Left lobe of liver (tissue), 2 donors: ENCODE measurements around the gene FAM199X. TPM values are rescaled to one million over a fixed set of nuclear protein-coding genes. Genes with fewer than 3 reads are reported as not detected.
"Not testable (repeated sequence)": the region's sequence is repeated elsewhere in the genome, so short reads cannot be mapped to it uniquely, and the experiment has no call there.

Experiments used
- ATAC-seq: fragments of 200-7000 bp; cut with Tn5 transposase; one replicate; pipeline ENCODE4 v1.9.1; 2020; ENCODE audit warnings: mild to moderate bottlenecking, moderate library complexity
- DNase-seq: peaks from one replicate; pipeline ENCODE4 v3.0.0-alpha.2; 2020; ENCODE audit warnings: low spot score
- total RNA-seq: library from RNA; stranded (reverse); gene quantifications from one replicate; pipeline ENCODE4 v1.2.1, GENCODE V29; 2021
- donor health status: DM: no; HTN: no; CAD: no; lungs with moderate emphysema.
- donor health status: DM: no; HTN: yes; CAD: no.

Gene FAM199X
- total RNA-seq, 1 donor from 2014 or later = 5.9 TPM

DNA sequence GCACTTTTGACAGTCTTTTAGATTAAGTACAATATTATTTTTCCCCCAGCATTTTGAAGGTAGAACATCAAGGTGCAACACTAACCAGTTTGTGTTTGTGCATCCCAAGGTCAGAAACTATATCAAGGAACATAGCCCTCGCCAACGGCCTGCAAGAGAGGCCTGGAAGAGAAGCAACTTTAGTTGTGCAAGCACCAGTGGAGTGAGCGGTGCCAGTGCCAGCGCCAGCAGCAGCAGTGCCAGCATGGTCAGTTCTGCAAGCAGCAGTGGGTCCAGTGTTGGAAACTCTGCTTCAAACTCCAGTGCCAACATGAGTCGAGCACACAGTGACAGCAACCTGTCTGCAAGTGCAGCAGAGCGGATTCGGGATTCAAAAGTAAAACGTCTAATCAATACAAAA lies 21.7 kb downstream of the FAM199X start:
- ATAC-seq = peak; percentile 94
- DNase-seq = peak; percentile 66

DNA sequence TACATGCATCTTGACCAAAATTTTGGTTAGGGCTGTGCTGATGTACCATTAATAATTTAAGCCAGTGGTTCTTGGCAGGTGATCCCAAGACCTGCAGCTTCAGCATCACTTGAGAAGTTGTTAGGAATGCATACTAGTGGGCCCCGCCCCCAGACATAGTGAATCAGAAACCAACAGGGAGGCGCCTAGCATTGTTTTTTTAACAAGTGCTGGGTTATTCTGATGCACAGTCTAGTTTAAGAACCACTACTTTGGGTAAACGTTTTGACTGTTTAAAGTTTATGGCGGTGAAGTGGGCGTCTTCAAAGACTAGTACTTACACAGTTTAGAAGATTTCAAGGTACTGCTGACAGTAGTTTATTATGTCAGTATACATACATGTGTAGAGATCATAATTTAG lies 23.6 kb downstream of the FAM199X start:
- no peak for ATAC-seq
- no peak for DNase-seq

DNA sequence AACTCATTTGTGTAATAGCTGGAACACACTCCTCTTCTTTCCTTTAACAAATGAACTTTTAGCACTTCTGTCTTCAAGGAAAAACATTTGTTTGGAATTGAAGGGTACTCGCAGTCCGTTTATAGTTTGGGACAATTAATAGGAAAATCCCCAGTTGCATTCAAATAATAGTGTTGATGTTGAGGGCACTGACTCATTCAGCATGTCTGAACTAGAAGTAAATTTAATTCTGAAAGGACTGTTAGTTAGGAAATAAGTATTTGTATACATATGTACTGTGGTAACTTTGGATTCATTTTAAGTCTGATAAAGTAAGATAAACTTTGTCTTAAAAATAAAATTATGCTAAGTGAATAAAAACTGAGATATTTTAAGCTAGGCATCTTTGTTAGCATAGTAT lies 27.2 kb downstream of the FAM199X start:
- no peak for ATAC-seq
- no peak for DNase-seq

DNA sequence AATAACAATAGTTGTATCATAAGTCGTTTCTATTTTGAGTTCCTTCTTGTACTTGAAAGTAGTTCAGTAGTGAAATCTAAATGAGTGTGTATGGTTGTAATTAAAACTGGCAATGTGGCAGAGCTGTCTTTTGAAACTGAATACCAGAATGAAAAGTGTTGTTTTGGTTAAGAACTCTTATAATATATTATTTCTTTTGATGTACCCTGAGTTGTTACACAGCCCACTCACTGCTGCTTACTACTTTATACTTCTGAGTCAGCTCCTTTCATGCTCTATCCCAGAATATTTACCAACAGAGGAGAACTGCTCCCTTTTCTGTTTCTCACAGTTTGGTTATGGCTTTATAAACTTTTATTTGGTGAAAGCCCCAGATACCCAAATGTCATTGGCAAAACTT lies 28.8 kb downstream of the FAM199X start:
- ATAC-seq = no peak
- DNase-seq = no peak

DNA sequence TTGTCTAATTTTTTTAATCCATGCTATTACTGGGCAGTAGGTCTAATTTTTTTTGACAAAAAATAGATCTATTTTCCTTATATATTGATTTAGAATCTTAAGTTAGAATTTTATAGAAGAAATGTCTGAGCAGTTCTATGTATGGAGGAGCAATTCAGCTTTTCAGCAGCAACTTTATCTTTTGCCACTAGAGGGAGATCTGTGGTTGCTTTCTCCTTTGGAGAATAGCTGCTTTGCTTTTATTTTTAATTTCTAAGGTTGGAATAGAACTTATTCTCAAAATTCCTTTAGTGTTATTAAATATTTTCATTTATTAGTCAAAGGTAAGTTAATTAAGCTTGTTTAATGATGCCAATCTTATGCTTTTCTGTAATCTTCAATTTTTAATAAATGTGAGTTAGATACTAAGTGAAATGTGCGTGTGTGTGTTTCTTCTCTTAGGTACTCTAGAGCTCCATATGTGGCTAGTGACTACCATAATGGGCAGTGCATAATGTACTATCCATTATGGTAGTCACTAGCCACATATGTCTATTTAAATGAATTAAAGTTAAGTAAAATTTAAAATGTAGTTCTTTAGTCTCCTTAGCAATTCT lies 29.3 kb downstream of the FAM199X start:
- ATAC-seq (peak; percentile 61), DNase-seq (no peak)

DNA sequence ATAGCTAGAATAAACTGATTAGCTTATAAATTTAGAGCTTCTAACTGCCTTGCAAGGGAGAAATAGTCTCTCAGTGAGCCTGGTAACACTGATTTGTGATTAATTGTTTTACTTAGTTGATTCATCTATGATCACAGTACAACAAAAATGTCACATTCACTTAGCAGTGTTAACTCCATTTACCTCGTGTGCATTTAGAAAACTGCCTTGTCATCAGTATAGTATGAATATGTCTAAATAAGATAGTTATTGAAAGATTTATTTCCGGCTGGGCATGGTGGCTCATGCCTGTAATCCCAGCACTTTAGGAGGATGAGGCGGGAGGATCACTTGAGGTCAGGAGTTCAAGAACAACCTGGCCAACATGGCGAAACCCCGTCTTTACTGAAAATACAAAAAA lies 39.3 kb downstream of the FAM199X start:
- ATAC-seq (no peak), DNase-seq (no peak)

DNA sequence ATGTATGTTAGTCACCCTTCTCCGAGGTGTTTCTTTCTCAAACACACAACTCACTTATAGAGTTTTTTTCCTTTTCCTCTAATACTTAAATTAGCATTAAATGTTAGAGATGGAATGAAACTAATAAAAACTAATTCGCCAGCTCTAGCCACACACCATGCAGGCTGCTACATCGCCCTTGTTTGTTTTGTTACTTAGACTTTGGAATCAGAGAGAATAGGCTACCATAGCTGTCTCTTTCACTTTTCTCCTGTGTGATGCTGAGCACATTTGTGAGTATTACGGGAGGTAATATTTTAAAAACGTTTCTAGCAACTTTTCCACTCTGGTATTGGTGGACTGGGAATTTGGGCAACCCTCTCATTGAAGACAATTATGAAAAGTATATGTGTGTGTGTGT lies 44.9 kb downstream of the FAM199X start:
- ATAC-seq (peak; percentile 79), DNase-seq (no peak)

DNA sequence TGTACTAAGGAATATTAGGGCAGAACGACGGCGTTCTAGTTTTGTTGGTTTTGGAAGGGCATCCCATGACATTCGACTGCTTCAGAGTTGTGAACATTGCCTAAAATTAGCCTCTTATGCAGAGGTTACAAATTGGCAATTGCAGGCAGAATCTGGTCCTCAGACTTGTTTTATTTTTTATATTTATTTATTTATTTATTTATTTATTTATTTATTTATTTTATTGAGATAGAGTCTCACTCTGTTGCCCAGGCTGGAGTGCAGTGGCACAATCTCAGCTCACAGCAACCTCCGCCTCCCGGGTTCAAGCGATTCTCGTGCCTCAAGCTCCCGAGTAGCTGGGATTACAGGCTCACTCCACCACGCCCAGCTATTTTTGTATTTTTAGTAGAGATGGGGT lies 63.8 kb downstream of the FAM199X start:
- ATAC-seq, DNase-seq: not testable (repeated sequence)

Other genes starting within 250 kb of the FAM199X start
- 0.28 TPM for gene TMSB15B, start 203.8 kb upstream of the FAM199X start, total RNA-seq
- not detected for gene H2BW1, start 152.7 kb upstream of the FAM199X start, total RNA-seq
- gene H2BW2, start 126.5 kb upstream of the FAM199X start, total RNA-seq = not detected
- gene TMSB15C, start 90.2 kb upstream of the FAM199X start, total RNA-seq = 0.18 TPM
- not detected for gene ZCCHC18, start 53.9 kb upstream of the FAM199X start, total RNA-seq
- 4.3 TPM for gene SLC25A53, start 9.4 kb upstream of the FAM199X start, total RNA-seq
- gene ESX1, start 88.5 kb downstream of the FAM199X start, total RNA-seq = not detected